ENCODE measurements around the gene ZBTB8B. TPM values are rescaled to one million over a fixed set of nuclear protein-coding genes. Genes with fewer than 3 reads are reported as not detected.
"Not testable (repeated sequence)": the region's sequence is repeated elsewhere in the genome, so short reads cannot be mapped to it uniquely, and the experiment has no call there.

Gene ZBTB8B
- total RNA-seq, 1 donor from 2014 or later, result 0.02 TPM

GRCh38 chr1:32480761-32481160, 15.9 kb downstream of the ZBTB8B start:
- no peak for ATAC-seq (ENCODE audit: low read depth)
- DNase-seq, result no peak
- Mint-ChIP-seq H3K9me3 (no peaks in the 10 kb centered on the region), H3K27ac (no peak overlapping the region), H3K27me3 (peaks cover 11% of the 10 kb centered on the region), H3K4me1 (no peaks in the 10 kb centered on the region), H3K36me3 (ENCODE audit: low read depth) (no peaks in the 10 kb centered on the region), H3K4me3 (no peak overlapping the region)
- CTCF ChIA-PET, result no interaction called here
- no peak for TF ChIP-seq CTCF (IDR thresholded peaks at IDR 0.05)
- POLR2A ChIA-PET, result no interaction called here
- intact Hi-C loops (cut with micrococcal nuclease), result no loop called here

GRCh38 chr1:32481788-32482187, 16.9 kb downstream of the ZBTB8B start:
- H3K27ac Mint-ChIP-seq; ATAC-seq (ENCODE audit: low read depth); H3K27me3 Mint-ChIP-seq; DNase-seq; H3K4me3 Mint-ChIP-seq; H3K4me1 Mint-ChIP-seq; H3K36me3 Mint-ChIP-seq (ENCODE audit: low read depth); CTCF ChIA-PET; intact Hi-C loops (cut with micrococcal nuclease); H3K9me3 Mint-ChIP-seq: not testable (repeated sequence)
- POLR2A ChIA-PET, result interaction anchor here (0.5 kb wide), 1 partner anchor 238 kb away, joined by 3 read pairs; no protein-coding TSS in a partner anchor

- intact Hi-C loops (cut with micrococcal nuclease), result no loop called here
- Mint-ChIP-seq H3K36me3 (ENCODE audit: low read depth) (no peaks in the 10 kb centered on the region), H3K27ac (no peak overlapping the region), H3K27me3 (peaks cover 9% of the 10 kb centered on the region), H3K4me3 (no peak overlapping the region), H3K9me3 (no peaks in the 10 kb centered on the region), H3K4me1 (no peaks in the 10 kb centered on the region)
- ATAC-seq (ENCODE audit: low read depth) (no peak), DNase-seq (no peak)
- no peak for TF ChIP-seq CTCF (IDR thresholded peaks at IDR 0.05)
- ChIA-PET POLR2A (no interaction called here), CTCF (no interaction called here)
Observed at GRCh38 chr1:32485554-32486255, 20.8 kb downstream of the ZBTB8B start.

- Mint-ChIP-seq H3K36me3 (ENCODE audit: low read depth) (no peaks in the 10 kb centered on the region), H3K9me3 (no peaks in the 10 kb centered on the region), H3K27me3 (peaks cover 9% of the 10 kb centered on the region), H3K4me3 (no peak overlapping the region), H3K27ac (no peak overlapping the region), H3K4me1 (no peaks in the 10 kb centered on the region)
- CTCF ChIA-PET, result no interaction called here
- ATAC-seq (ENCODE audit: low read depth) (no peak), DNase-seq (no peak)
- TF ChIP-seq CTCF (IDR thresholded peaks at IDR 0.05), result no peak
- intact Hi-C loops (cut with micrococcal nuclease), result no loop called here
- POLR2A ChIA-PET, result no interaction called here
Observed at GRCh38 chr1:32486463-32487113, 21.7 kb downstream of the ZBTB8B start.

GRCh38 chr1:32487182-32487581, 22.3 kb downstream of the ZBTB8B start:
- Mint-ChIP-seq H3K27me3 (peaks cover 9% of the 10 kb centered on the region), H3K36me3 (ENCODE audit: low read depth) (no peaks in the 10 kb centered on the region), H3K27ac (no peak overlapping the region), H3K9me3 (no peaks in the 10 kb centered on the region), H3K4me3 (no peak overlapping the region), H3K4me1 (no peaks in the 10 kb centered on the region)
- TF ChIP-seq CTCF (IDR thresholded peaks at IDR 0.05), result no peak
- no peak for DNase-seq
- POLR2A ChIA-PET, result no interaction called here
- CTCF ChIA-PET, result no interaction called here
- intact Hi-C loops (cut with micrococcal nuclease), result no loop called here
- no peak for ATAC-seq (ENCODE audit: low read depth)

Data from activated B cell treated with CpG ODN at 0.5 μM for 24 hours (primary cell).